Skin epidermis (tissue), 12 donors: ENCODE results near the gene LTBP3.
"Not testable (repeated sequence)": the region's sequence is repeated elsewhere in the genome, so short reads cannot be mapped to it uniquely, and the experiment has no call there.

ENCODE experiments used
- H3K27ac ChIP-seq, 21 experiments: fragments of 200-600 bp; sonication (generic) in 11 of 21; one replicate each; pipeline ENCODE4 v1.5.0; 2020; ENCODE audit warnings: mild to moderate bottlenecking in 3 of 21, inconsistent platforms in 2 of 21, moderate library complexity in 2 of 21
- H3K4me3 ChIP-seq, 7 experiments: fragments of 200-600 bp; sonication (generic) in 2 of 7; one replicate each; pipeline ENCODE4 v1.5.0; 2020; ENCODE audit warnings: inconsistent platforms in 2 of 7, mild to moderate bottlenecking in 2 of 7, moderate library complexity in 1 of 7

LTBP3 gene

DNA sequence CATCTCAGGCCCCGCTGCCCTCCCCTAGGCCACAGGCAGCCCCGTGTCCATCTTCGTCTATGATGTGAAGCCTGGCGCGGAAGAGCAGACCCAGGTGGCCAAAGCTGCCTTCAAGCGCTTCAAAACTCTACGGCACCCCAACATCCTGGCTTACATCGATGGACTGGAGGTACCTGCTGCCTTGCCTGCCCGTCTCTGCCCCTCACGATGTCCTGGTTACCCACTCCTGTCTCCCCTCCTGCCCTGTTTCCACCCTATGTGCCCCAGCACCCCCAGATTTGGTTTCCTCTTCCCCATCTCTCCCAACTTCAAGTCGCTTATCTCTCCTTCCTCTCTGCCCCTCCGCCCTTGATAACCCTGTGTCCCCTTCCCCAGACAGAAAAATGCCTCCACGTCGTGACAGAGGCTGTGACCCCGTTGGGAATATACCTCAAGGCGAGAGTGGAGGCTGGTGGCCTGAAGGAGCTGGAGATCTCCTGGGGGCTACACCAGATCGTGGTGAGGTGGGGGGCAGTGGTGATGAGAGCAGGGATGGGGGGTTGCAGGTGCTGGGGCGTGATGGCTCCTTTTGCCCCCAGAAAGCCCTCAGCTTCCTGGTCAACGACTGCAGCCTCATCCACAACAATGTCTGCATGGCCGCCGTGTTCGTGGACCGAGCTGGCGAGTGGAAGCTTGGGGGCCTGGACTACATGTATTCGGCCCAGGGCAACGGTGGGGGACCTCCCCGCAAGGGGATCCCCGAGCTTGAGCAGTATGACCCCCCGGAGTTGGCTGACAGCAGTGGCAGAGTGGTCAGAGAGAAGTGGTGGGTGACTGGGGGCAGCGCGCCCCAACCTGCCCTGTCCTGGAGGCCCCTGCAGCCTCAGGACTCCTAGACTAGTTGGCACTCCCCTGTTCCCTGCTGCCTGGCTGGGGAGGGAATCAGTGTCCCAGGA, 32.3 kb downstream of the LTBP3 start:
- peak overlapping the region; percentile 80 to 100 (median 96) for H3K4me3 ChIP-seq
- peak overlapping the region; percentile 77 to 98 (median 94) for H3K27ac ChIP-seq

DNA sequence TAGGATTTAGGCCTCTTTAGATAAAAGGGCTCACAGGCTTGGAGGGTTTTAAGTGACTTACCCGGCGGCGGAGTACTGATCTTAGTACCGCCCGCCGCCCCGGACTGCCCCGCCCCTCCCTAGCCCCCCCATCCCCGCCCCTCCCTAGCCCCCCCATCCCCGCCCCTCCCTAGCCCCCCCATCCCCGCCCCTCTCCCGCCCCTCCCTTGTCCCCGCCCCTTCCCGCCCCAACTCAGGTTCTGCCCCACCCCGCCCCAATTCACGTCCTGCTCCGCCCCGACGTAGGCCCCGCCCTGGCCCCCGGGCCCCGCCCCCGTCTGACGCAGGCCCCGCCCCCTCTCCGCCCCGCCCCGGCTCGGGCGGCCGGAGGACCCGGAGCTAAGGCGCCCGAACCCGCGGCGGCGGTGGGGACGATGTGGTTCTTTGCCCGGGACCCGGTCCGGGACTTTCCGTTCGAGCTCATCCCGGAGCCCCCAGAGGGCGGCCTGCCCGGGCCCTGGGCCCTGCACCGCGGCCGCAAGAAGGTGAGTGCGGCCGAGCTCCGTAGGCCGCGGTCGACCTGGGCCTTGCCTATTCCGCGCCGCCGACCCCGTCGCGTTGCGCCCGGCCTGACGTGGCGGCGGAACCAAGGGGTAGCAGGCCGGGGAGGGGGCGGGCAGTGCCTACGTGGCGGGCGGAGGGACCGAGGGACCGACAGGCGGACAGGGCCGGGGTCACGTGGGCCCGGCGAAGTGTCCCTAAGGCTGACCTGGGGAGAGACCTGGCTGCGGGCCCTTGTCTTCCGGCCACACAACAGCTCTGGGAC, 33.2 kb downstream of the LTBP3 start, which contains the start of gene SCYL1:
SCYL1 (plus strand) TSS at position 343 of the 805 bp plus-strand sequence; CDS start at position 414, 71 bp downstream.
- H3K4me3 ChIP-seq: peak within 1 kb of the TSS; percentile 80 to 100 (median 96)
- H3K27ac ChIP-seq: peak within 1 kb of the TSS; percentile 77 to 98 (median 94)

DNA sequence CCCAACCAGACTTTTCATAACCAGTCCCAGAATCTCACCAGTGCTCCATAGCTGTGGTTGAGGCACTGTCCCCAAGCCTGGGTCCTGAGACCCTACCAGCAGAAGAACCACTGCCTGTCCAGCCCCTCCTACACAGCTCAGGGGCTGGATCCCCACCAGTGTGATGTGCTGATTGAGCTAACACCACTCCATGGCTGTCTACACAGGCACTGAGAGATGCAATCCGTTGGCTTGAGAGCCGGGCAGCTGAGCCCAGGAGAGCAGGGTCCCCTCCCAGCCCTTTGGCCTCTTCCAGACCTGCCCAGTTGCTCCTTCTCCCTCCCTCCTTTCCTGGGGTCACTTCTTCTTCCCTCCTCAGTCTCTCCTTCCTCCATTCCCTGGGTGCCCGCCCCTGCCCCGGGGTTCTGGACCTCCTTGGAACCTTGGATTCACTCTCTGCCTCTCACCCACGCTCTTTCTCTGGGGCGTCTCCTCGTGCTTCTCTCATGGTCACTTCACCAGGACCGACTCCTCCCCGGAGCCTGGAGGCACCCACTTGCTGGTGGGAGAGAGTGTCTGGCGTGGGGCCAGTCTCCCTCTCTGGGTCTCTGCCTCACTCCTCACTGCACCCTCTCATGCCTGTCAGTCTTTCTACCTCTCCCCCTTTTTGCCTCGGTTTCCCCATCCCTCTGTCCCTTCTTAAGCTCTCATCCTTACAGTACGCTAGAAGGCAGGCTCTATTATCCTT, 34.0 kb downstream of the LTBP3 start:
- peak overlapping the region in 18 of 21 experiments; percentile 10 to 80 (median 48) for H3K27ac ChIP-seq
- H3K4me3 ChIP-seq: peak overlapping the region in 4 of 7 experiments; percentile 4 to 99 (median 14)

DNA sequence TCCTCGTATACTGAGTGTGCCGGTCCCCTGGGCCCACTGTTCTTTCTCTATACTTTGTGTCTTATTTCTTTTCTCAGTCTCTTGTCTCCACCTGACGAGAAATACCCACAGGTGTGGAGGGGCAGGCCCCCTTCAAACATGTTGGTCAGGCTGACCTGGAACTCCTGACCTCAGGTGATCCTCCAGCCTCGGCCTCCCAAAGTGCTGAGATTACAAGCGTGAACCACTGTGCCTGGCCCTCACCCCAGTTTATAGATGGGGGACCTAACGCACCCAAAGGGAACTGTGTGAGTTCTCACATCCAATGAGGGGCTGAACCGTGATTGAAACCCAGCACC, 34.6 kb downstream of the LTBP3 start:
- H3K27ac ChIP-seq: peak overlapping the region in 13 of 21 experiments; percentile 11 to 80 (median 48)
- H3K4me3 ChIP-seq: not testable (repeated sequence)

DNA sequence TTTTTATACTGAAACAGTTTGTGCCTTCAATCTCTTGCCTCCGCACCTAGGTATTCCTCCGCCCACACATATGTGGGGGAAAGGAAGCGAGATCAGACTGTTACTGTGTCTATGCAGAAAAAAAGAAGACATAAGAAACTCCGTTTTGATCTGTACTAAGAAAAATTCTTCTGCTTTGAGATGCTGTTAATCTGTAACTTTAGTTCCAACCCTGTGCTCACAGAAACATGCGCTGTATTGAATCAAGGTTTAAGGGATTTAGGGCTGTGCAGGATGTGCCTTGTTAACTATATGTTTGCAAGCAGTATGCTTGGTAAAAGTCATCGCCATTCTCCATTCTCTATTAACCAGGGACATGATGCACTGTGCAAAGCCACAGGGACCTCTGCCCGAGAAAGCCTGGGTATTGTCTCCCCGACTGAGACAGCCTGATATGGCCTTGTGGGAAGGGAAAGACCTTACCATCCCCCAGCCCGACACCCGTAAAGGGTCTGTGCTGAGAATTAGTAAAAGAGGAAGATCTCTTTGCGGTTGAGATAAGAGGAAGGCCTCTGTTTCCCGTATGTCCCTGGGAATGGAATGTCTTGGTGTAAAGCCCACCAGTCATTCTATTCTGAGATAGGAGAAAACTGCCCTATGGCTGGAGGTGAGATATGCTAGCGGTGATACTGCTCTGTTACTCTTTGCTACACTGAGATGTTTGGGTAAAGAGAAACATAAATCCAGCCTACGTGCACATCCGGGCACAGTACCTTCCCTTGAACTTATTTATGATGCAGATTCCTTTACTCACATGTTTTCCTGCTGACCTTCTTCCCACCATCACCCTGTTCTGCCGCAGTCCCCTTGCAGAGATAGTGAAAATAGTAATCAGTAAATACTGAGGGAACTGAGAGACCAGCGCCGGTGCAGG, 35.2 kb downstream of the LTBP3 start:
- peak overlapping the region in 12 of 21 experiments; percentile 11 to 80 (median 48) for H3K27ac ChIP-seq
- not testable (repeated sequence) for H3K4me3 ChIP-seq

DNA sequence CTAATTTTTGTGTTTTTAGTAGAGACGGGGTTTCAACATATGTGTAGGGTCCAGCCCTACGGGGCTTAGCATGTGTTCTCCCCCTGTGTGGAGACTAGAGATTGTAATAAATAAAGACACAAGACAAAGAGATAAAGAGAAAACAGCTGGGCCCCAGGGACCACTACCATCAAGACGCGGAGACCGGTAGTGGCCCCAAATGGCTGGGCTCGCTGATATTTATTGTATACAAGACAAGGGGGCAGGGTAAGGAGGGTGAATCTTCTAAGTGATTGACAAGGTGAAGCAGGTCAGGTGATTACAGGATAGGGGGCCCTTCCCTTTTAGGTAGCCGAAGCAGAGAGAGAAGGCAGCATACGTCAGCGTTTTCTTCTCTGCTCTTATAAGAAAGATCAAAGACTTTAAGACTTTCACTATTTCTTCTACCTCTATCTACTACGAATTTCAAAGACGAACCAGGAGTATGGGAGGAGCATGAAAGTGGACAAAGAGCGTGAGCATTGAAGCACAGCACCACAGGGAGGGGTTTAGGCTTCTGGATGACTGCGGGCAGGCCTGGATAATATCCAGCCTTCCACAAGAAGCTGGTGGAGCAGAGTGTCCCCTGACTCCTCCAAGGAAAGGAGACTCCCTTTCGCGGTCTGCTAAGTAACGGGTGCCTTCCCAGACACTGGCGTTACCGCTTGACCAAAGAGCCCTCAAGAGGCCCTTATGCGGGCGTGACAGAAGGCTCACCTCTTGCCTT, 36.2 kb downstream of the LTBP3 start:
- H3K27ac ChIP-seq: peak overlapping the region in 3 of 21 experiments; percentile 29 to 73 (median 39)
- not testable (repeated sequence) for H3K4me3 ChIP-seq

DNA sequence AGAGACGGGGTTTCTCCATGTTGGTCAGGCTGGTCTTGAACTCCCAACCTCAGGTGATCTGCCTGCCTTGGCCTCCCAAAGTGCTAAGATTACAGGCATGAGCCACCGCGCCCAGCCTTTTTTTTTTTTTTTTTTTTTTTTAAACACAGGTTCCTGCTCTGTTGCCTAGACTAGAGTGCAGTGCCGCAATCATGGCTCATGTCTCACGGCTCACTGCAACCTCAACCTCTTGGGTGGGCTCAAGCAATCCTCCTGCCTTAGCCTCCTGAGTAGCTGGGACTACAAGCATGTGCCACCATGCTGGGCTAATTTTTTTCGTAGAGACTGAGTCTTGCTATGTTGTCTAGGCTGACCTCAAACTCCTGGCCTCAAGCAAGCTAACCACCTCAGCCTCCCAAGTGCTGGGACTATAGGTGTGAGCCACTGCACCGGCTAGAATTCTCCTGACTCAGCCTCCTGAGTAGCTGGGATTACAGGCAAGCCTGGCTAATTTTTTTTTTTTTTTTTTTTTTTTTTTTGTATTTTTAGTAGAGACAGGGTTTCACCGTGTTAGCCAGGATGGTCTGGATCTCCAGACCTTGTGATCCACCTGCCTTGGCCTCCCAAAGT, 39.1 kb downstream of the LTBP3 start:
- not testable (repeated sequence) for H3K4me3 ChIP-seq, H3K27ac ChIP-seq

DNA sequence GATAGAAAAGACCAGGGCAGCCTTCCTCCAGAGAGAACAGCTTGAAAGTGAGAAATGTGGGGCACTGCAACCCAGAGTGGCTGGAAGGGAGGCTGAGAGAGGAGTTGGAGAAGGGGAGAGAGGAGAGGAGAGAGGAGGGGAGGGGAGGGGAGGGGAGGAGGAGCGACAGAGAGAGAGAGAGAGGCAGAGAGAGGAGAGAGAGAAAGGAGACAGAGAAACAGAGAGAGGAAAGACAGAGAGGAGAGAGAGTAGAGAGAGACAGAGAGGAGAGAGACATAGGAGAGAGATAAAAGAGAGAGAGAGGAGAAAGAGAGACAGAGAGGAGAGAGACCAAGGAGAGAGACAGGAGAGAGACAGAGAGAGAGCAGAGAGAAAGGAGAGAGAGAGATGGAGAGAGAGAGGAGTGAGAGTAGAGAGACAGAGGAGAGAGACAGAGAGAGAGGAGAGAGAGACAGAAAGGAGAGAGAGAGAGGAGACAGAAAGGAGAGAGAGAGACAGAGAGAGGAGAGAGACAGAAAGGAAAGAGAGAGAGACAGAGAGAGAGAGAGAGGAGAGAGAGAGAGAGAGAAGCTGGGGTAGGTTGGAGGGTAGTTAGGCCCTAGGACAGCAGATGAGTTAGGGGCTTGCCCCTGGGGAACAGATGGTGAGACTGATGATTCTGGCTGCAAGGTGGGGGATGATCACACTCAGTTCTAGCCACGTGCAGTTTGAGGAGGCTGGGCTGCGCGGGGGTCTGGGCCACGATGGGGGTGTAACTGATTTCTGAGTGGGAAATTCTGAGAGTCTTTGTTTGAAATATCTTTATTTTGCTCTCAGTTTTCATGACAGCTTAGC, 41.8 kb downstream of the LTBP3 start:
- H3K4me3 ChIP-seq: no peak overlapping the region
- no peak overlapping the region for H3K27ac ChIP-seq

DNA sequence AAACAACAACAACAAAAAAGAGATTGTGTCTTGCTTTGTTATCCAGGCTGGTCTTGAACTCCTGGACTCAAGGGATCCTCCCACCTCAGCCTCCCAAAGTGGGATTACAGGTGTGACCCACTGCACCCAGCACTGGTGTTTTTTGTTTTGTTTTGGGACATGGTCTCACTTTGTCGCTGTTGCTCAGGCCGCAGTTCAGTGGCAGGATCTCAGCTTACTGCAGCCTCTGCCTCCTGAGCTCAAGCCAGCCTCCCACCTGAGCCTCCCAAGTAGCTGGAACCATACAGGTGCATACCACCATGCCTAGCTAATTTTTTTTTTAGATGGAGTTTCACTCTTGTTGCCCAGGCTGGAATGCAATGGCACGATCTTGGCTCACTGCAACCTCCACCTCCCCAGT, 45.8 kb downstream of the LTBP3 start:
- not testable (repeated sequence) for H3K27ac ChIP-seq, H3K4me3 ChIP-seq

DNA sequence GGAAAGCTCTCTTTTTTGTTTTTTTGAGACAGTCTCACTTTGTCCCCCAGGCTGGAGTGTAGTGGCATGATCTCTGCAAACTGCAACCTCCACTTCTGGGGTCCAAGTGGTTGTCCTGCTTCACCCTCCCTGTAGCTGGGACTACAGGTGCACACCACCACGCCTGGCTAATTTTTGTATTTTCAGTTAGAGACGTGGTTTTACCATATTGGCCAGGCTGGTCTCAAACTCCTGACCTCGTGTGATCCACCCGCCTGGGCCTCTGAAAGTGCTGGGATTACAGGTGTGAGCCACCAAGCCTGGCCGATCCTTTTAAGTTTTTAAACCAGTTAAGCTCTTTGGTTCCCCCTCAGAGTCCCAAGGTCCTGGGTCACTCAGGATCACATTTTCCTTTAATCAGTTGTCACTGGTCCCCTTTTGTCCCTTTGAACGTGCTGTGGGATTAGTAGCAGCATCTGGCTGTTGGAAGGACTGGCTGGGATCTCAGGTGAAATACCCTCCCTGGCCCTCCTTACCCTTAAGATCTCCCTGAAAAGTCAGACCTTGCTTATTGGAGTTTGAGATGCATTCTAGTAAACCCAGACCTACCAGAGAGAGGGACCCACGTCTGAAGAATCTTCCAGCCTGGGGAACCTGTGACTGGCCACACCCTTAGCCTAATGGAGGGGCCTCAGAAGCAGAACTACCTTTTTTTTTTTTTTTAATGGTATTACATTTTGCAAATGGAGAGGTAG, 51.2 kb downstream of the LTBP3 start:
- Histone ChIP-seq H3K4me3 (peak overlapping the region in 4 of 7 experiments; percentile 63 to 84 (median 78)), H3K27ac (peak overlapping the region in 20 of 21 experiments; percentile 6 to 100 (median 74))

DNA sequence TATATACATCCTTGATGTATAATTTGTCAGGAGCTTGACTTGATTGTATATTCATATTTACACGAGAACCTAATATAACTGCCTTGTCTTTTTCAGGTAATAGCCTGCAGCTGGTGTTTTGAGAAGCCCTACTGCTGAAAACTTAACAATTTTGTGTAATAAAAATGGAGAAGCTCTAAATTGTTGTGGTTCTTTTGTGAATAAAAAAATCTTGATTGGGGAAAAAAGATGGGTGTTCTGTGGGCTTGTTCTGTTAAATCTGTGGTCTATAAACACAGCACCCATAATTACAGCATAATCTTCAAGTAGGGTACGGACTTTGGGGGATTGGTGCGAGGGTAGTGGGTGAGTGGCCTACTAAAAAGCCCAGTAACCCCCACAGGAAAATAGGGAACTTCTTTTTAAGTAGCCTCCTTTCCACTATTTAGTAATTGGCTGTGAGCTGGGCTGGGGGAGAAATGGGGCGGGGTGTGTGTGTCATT, 51.8 kb downstream of the LTBP3 start:
- peak overlapping the region; percentile 55 to 84 (median 63) for H3K4me3 ChIP-seq
- H3K27ac ChIP-seq: peak overlapping the region in 18 of 21 experiments; percentile 6 to 100 (median 64)

DNA sequence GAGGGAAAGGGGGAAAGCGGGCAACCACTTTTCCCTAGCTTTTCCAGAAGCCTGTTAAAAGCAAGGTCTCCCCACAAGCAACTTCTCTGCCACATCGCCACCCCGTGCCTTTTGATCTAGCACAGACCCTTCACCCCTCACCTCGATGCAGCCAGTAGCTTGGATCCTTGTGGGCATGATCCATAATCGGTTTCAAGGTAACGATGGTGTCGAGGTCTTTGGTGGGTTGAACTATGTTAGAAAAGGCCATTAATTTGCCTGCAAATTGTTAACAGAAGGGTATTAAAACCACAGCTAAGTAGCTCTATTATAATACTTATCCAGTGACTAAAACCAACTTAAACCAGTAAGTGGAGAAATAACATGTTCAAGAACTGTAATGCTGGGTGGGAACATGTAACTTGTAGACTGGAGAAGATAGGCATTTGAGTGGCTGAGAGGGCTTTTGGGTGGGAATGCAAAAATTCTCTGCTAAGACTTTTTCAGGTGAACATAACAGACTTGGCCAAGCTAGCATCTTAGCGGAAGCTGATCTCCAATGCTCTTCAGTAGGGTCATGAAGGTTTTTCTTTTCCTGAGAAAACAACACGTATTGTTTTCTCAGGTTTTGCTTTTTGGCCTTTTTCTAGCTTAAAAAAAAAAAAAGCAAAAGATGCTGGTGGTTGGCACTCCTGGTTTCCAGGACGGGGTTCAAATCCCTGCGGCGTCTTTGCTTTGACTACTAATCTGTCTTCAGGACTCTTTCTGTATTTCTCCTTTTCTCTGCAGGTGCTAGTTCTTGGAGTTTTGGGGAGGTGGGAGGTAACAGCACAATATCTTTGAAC, 52.5 kb downstream of the LTBP3 start:
- peak overlapping the region; percentile 55 to 84 (median 63) for H3K4me3 ChIP-seq

DNA sequence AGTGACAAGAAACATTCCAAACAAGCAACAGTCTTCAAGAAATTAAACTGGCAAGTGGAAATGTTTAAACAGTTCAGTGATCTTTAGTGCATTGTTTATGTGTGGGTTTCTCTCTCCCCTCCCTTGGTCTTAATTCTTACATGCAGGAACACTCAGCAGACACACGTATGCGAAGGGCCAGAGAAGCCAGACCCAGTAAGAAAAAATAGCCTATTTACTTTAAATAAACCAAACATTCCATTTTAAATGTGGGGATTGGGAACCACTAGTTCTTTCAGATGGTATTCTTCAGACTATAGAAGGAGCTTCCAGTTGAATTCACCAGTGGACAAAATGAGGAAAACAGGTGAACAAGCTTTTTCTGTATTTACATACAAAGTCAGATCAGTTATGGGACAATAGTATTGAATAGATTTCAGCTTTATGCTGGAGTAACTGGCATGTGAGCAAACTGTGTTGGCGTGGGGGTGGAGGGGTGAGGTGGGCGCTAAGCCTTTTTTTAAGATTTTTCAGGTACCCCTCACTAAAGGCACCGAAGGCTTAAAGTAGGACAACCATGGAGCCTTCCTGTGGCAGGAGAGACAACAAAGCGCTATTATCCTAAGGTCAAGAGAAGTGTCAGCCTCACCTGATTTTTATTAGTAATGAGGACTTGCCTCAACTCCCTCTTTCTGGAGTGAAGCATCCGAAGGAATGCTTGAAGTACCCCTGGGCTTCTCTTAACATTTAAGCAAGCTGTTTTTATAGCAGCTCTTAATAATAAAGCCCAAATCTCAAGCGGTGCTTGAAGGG, 53.3 kb downstream of the LTBP3 start:
- H3K4me3 ChIP-seq: peak overlapping the region; percentile 55 to 84 (median 63)
- peak overlapping the region in 18 of 21 experiments; percentile 0 to 100 (median 50) for H3K27ac ChIP-seq

More for the DNA sequence above, 52.5 kb downstream of the LTBP3 start:
- peak overlapping the region in 19 of 21 experiments; percentile 0 to 100 (median 76) for H3K27ac ChIP-seq
